Ishikawa (cell line): Measurements from ENCODE around the gene NPY.

Experiments used
- CEBPB ChIP-seq: IDR thresholded peaks from 2 replicates; pipeline ENCODE4 v1.6.1; 2012
- EGR1 ChIP-seq: IDR thresholded peaks from 2 replicates; pipeline ENCODE4 v1.6.1; 2012
- EP300 ChIP-seq: IDR thresholded peaks from 2 replicates; pipeline ENCODE4 v1.6.1; 2012; ENCODE audit warnings: borderline replicate concordance
- RAD21 ChIP-seq: IDR thresholded peaks from 2 replicates; pipeline ENCODE4 v1.6.1; 2012; ENCODE audit warnings: low read depth
- TAF1 ChIP-seq: IDR thresholded peaks from 2 replicates; pipeline ENCODE4 v1.6.1; 2012; ENCODE audit warnings: low read depth, mild to moderate bottlenecking
- YY1 ChIP-seq: IDR thresholded peaks from 2 replicates; pipeline ENCODE4 v1.6.1; 2012; ENCODE audit warnings: low read depth
- TF ChIP-seq, protein P1 (sequence below): IDR thresholded peaks from 2 replicates; pipeline ENCODE4 v1.6.1; 2012; ENCODE audit warnings: low read depth, mild to moderate bottlenecking

DNA sequence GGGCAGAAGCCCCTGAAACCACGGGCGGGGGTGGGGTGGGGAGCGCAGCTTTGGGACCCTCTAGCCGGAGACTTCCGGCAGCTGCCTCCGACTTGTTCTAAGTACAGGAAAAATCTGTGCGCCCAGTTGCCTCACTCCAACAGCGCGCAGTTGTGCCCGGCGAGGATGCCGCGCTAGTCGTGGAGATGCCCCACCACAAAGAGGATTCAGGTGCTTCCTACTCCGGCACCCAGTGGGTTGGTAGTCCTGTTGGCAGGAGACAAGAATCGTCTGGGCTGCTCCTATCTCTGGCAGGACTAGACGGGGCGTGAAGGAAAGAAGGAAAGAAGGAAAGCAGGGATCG, 465 bp upstream of the NPY start:
- TF ChIP-seq RAD21 (no peak), EGR1 (no peak), TAF1 (no peak), EP300 (no peak), CEBPB (no peak), YY1 (no peak)
- TF ChIP-seq, protein P1, sequence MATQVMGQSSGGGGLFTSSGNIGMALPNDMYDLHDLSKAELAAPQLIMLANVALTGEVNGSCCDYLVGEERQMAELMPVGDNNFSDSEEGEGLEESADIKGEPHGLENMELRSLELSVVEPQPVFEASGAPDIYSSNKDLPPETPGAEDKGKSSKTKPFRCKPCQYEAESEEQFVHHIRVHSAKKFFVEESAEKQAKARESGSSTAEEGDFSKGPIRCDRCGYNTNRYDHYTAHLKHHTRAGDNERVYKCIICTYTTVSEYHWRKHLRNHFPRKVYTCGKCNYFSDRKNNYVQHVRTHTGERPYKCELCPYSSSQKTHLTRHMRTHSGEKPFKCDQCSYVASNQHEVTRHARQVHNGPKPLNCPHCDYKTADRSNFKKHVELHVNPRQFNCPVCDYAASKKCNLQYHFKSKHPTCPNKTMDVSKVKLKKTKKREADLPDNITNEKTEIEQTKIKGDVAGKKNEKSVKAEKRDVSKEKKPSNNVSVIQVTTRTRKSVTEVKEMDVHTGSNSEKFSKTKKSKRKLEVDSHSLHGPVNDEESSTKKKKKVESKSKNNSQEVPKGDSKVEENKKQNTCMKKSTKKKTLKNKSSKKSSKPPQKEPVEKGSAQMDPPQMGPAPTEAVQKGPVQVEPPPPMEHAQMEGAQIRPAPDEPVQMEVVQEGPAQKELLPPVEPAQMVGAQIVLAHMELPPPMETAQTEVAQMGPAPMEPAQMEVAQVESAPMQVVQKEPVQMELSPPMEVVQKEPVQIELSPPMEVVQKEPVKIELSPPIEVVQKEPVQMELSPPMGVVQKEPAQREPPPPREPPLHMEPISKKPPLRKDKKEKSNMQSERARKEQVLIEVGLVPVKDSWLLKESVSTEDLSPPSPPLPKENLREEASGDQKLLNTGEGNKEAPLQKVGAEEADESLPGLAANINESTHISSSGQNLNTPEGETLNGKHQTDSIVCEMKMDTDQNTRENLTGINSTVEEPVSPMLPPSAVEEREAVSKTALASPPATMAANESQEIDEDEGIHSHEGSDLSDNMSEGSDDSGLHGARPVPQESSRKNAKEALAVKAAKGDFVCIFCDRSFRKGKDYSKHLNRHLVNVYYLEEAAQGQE: no peak
